GM23248 (cell line): Measurements from ENCODE around the gene SOD1.

Source experiments
- EZH2 ChIP-seq: fragments of 200-600 bp; sonication (generic); IDR thresholded peaks from 2 replicates; pipeline ENCODE4 v1.6.1; 2018; ENCODE audit warnings: antibody characterized with exemption, mild to moderate bottlenecking; ENCODE audit not compliant: insufficient read depth, poor library complexity, severe bottlenecking
- EZH2phosphoT487 ChIP-seq: fragments of 200-600 bp; sonication (generic); IDR thresholded peaks from 2 replicates; pipeline ENCODE4 v1.6.1; 2018; ENCODE audit warnings: antibody characterized with exemption, moderate library complexity, mild to moderate bottlenecking, low read depth; ENCODE audit not compliant: insufficient read depth

DNA sequence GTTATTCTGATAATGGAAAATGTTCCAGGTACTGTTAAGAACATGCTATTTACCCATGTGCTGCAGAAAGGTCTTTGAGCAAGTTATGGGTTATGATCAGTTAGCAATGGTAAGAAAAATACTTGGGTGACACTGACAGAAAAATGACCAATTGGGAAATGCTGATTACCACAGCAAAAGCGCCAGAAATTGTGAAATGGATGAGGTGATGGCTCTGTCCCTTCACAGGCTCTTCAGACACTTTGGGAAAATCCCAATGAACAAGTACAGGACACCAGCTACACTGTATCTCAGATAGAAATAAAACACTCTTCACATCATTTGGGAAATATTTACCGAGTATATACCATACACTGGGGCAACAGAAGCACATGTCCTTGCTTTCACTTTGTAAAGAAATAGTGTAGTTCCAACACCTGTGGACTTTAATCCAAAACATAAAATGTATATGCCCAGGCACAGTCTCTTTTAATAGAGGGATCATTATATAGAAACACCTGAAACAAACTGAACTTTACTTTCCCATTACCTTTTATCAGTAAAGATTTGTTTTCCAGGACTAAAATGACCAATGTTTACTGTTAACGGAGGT, 13.9 kb downstream of the SOD1 start:
- TF ChIP-seq EZH2 (no peak), EZH2phosphoT487 (no peak)
